ENCODE results near the gene NOTCH2.
"Not testable (repeated sequence)": the region's sequence is repeated elsewhere in the genome, so short reads cannot be mapped to it uniquely, and the experiment has no call there.

The NOTCH2 gene

DNA sequence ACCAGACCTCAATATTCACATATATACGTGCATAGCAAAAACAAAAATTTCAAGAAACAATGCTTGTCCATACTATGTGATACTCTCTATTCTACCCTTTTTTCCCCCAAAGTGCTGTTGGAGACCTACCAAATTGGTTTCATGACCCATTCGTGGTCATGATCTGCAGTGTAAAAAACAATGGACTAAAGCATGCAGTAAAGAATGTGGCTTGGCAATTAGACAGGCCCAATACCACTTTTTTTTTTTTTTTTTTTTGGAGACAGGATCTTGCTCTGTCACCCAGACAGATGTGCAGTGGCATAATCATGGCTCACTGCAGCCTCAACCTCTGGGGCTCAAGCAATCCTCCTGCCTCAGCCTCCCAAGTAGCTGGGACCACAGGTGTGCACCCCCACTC, 21.3 kb downstream of the NOTCH2 start:
- DNase-seq: not testable (repeated sequence)

DNA sequence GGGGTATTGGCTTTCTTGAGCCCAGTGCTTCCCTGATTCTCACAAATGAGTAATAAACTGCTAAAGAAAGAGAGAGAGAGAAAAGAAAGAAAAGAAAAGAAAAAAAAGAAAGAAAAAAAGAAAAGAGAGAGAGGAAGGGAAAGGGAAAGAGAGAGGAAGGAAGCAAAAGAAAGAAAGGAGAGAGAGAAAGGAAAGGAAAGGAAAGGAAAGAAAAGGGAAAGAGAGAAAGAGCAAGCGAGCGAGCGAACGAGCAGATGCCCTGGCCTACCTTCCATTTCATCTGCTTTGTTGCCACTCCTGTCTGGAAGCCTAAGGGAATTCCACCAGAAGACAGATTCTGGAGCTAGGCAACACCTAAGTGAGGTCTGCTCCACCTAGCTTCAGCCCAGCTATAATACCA, 27.7 kb downstream of the NOTCH2 start:
- DNase-seq: not testable (repeated sequence)

DNA sequence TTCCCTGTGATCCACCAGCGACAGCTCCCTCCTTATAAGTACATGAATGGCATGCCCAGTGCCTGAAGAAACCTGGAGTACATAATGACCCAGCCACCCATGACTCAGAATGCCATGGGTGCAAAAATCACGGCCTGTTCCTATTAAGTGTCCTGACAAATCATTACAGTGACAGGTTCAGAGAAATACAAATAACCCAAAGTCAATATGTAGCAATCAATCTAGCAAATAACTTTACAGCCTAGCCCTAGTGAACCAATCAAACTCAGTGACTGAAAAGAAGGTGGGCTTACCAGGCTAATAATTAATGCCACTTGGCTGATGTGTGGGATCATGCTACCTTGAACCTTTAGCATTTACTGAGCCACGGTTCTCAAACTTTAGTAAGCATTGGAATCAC, 37.2 kb downstream of the NOTCH2 start:
- DNase-seq: not testable (repeated sequence)

DNA sequence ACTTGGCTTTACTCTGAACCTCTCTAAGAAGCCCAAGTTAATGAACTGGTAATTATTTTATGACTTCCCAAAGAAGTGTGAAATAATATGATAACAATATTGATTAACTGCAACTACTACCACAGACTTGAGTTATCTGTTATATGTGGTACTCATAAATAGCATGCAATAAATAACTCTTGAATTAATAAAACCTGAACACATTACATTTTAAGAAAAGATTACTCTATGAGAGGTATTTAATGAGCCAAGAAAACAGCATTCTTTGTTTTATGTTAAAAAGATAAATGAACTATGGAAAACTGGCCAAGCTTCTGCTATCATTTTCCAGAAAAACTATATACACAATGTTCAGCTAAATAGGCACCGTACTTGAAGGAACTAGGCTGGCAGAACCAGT, 45.7 kb downstream of the NOTCH2 start:
- DNase-seq: not testable (repeated sequence)

DNA sequence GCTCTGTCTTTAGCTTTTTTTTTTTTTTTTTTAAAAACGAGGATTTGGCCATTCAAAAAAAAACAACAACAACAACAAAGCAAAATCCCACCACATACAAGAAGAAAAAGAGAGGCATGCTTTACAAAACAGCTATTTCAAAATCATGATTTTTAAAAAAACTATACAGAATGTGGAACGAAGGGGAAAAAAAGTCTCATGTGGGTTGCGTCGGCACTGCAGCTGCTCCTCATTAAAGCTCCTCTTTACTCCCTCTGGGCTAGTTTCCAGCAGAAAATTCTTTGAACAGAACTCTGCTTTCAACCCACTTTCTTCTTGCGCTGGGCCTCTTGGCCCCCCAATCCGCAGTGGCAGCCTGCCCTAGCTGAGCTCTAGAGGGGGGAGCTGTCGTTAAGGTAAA, 54.5 kb downstream of the NOTCH2 start:
- not testable (repeated sequence) for DNase-seq

DNA sequence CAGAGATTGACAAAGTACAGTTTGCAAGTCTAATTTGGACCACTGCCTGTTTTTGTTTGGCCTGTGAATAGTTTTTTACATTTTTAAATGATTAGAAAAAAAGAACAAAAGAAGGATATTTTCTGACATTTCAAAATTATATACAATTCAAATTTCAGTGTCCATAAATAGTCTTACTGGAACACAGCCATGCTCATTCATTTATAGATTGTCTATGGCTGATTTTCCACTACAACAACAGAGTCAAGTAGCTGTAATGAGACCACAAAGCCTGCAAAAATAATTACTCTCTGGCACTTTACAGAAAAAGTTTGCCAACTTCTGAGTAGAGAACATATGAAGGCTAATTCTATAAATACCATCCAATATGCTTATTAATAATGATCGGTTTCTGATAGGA, 61.1 kb downstream of the NOTCH2 start:
- DNase-seq: not testable (repeated sequence)

DNA sequence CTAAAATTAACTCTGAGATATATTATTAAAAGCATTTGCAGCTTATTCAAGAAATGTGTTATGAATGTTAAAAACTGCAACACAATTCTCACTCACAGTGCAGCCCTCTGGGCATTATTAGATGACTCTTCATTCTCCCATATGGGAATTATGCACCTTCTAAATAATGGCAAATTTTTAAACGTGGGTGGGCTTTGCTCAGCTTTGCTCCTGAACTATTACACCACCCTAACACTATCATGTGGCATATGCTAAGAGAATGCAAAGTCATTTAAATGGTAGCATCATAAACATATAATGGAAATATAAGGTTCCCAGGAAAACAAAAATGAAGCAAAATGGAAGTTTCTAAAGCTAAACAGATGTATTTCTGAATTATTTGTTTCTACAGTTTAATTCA, 61.6 kb downstream of the NOTCH2 start:
- DNase-seq: not testable (repeated sequence)

DNA sequence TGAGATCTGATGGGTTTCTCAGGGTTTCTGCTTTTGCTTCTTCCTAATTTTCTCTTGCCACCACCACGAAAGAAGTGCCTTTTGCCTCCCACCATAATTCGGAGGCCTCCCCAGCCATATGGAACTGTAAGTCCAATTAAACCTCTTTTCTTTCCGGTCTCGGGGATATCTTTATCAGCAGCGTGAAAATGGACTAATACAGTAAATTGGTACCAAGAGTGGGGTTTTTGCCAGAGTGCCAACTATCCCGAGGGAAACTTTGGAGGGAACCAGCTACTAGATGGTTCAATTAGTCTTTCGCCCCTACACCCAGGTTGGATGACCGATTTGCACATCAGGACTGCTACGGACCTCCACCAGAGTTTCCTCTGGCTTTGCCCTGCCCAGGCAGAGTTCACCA, 68.4 kb downstream of the NOTCH2 start:
- DNase-seq: not testable (repeated sequence)

DNA sequence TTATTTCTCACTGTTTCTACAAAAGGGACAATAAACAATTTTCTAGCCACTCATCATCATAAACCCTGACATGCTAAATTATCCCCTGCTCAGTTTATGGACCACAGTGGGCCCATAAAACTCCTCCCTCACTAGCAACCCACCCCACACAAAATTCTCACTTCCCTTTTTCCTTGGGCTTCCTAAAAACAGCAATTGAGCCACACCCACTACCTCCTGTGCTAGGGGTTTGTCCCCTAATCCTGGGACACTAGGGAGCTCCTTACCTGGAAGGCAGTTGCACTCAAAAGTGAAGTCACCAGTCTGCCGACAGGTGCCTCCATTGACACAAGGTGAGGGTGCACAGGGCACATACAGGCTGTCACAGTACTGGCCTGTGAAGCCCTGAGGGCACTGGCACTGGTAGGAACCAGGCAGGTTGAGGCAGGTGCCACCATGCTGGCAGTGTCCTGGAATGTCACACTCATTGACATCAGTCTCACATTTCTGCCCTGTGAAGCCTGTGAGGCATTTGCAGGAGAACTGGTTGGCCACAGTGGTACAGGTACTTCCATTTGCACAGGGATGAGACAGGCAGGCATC, 72.6 kb downstream of the NOTCH2 start:
- DNase-seq: not testable (repeated sequence)

DNA sequence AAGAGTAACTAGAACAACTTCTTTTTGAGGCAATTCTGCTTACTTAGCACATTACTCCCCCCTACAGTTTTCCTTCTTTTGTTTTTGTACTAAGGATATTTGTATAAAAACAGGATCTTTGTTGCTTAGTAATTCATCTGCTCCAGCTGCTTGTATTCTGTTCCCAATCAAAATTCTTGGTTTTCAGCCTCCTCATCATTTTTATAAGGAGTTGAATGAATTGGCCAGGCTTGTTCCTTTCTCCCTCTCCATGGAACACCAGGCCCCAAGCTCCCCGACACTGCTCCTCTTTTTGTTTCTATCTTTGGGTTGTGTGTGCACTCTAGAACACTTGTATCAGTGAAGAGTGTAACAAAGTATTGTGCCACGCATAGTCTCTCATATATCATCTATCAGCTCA, 73.5 kb downstream of the NOTCH2 start:
- DNase-seq: not testable (repeated sequence)

DNA sequence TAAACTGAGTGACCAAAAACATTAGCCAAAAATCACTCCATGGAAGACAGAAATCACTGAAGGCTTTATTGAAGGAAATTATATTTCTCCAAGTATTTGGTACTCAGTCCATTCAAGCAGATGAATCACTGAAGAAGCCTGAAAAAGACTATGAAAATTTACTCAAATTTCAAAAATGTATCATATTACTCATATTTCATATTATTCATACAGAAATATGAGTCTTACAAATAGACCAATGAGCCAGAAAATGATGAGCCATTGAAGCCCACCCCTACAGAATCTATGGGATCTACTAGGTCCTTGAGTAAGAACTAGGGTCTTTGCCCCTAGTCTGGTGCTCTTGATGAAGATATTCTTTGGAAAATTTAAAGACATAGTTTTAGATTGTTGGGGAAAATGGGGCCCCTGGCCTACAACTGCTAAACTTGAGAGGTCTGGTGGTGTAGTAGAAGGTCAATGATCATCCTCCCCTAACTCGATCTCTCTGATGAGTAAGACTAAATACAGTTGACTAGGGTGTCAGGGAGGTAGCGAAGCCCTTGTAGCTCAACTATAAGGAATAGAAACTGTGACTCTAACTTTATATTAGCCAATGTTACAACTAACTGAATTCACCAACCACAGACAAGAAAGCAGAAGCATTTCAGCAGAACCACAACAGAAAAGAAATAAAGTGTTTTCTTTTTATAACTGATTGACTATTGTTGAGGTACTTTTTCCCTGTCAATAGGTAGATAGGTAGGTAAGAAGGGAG, 81.0 kb downstream of the NOTCH2 start:
- no peak for DNase-seq

DNA sequence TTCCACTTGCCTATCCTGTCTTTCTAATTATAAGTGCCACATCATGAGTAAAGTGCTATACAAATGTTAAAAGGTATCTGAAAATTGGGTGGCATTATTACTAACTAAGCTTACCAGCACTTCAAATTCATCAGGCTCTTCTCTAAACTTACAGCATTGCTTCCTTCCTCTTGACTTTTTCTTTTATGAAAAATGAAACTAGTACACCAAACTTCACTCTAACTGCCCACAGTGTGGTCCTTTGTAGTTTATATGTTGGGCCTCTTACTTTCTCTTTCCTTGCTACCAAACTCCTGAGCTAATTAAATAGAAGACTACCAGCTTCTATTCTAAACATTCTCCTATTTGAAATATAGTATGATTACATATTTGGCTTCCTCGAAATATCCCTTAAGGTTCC, 81.8 kb downstream of the NOTCH2 start:
- DNase-seq: no peak

DNA sequence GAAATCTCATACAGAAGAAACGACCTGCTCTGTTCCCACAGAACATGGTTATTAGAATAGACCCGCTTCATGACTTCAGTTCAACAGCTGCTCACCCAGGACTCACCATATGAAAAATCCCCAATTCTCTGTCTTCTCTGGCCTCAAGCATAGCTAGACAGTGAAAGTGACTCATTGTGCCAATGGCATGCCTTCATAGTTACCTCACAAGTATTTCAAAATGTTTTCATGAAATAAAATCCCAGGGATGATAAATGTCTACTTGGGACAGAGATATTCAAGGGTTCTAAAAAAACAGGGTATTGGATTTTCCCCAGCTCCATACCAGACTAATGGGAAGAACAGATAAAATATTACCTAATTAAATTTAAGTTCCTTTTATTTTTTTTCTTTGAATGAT, 82.3 kb downstream of the NOTCH2 start:
- DNase-seq: no peak

DNA sequence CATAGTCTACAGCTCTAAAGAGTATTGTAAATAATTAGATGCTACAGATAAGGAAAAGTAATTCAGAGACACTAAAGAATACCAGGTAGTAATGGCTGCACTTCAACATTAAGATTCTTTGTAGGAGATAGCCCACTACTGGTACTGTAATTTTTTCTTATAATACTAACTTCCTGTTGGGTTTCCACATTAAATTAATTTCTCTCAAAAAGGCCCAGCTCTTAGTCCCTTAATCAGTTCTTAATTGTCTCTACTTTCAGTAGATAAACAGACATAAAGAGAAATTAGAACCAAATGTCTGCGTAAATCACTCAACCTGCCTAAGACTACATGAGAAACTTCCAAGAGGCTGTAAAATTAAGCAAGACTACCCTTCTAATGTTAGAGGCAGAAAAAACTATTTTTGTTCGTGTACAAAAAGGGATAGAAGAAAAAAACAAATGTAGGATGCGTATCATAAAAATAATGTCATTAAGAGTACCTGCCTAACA, 83.4 kb downstream of the NOTCH2 start:
- no peak for DNase-seq

DNA sequence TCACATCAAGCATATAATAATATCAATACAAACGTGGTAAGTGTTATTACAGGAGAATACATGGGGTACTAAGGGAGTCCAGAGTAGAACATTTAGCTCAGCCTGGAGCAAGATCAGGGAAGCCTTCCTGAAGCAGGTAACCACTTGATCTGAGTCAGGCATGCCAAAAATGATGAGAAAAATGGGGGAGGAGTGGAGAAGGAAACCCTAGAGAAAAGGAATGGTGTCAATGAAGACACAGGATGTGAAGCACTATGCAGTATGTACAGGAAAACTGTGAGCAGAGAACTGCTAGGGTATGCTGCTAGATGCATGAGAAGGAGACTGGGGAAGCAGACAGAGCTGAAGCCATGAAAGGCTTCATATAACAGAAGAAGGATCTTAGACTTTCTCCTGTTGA, 84.7 kb downstream of the NOTCH2 start:
- no peak for DNase-seq

DNA sequence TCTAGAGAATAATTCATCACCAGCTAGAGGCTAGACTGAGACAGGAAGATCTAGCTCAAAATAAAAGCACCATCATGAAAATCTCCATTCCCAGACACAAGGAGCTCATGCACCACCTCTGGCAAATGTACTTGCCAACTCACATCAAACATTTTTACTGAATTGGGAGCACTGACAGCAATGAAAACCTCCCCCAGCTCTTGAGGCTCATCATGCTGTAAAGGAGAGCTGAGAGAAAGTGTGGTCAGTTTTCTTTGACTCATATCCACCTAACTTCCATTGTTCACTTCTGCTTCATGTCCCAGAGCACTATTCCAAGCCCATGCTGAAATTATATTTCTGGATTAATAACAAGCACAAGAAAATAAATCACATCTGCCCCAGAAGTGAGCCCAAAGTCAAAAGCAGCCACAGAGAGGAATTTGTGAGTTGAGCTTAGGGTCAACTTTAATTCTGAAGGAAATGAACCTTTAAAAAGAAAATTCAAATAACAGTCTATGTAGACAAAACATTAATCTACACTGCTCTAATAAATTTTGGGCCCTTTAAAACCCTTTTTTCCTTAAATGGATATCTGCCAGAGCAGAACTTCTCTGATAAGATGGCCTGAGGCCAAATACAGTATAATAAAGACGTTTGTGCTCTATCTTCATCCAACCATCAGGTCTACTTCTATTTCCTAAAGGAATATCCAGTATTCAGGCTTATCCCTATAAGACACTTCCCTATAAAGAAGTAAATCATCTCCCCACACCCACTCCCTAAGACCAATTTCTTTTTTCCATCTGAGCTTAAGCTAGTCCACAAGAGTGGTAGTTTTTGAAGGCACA, 87.3 kb downstream of the NOTCH2 start:
- DNase-seq: no peak

DNA sequence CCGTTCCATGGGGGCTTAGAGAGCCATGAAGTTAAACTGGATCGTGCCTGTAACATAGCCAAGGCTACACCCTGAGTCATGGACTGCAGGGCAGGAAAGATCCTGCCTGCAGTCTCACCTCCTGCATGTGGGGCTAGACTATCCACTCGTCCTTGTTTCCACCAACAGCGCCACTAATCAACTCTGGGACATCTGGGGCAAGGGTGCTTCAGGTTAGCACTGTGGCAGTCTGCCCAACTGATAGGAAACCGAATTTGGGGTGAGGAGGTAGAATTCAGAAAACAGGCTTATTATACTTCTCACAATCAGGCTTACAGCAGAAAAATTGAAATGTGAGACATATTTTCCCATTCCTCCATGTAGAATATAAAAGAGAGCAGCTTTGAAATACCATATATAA, 88.0 kb downstream of the NOTCH2 start:
- DNase-seq: no peak

DNA sequence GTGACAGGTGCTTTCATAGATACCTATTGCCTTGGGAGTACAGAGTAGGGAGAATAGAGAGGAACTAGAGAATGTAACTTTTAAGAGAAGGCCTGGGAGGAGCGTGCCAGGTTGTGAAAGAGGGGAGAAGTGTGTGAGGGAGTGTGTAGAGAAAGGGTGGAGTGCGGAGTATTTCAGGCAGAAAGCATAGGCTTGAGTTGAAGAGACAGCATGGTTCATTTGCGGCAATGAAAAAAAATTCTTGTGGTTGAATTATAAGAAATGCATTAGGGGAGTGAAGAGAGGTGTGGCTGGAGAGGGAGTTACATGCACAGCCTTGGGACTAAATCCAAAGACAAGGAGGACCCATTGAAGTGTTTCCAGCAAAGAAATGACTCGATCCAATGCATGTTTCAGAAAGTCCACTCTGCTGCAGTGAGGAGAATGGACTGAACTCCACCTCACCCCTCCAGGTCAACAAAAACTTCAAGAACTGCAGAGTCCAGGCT, 91.4 kb downstream of the NOTCH2 start:
- DNase-seq: no peak

DNA sequence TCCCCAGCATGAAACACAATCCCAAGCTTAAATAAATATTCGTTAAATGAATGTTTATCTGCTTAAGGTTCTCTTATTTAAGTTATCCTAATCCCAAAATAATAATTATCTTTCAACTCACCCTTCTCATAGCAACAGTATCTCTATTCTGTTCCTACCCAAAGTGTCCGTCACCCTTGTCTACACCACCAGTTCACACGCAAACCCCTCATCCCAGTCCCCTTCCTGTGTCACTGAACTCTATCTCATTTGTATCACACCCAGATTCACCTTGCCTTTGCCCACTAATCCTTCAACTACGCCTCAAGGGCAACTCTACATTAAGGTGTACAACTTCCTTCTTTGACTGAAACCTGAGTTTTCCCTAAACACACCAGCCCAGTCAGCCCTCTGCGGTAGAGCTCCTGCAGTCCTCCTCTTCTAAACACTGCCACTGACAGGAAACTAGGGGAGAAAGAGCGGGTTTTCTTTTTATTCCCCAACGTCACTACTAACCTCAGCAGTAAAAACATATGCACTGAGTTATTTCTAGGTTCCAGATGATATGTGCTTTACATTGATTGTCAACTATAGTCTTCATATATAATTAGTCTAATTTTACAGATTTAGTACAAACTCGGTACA, 92.2 kb downstream of the NOTCH2 start:
- DNase-seq: not testable (repeated sequence)

DNA sequence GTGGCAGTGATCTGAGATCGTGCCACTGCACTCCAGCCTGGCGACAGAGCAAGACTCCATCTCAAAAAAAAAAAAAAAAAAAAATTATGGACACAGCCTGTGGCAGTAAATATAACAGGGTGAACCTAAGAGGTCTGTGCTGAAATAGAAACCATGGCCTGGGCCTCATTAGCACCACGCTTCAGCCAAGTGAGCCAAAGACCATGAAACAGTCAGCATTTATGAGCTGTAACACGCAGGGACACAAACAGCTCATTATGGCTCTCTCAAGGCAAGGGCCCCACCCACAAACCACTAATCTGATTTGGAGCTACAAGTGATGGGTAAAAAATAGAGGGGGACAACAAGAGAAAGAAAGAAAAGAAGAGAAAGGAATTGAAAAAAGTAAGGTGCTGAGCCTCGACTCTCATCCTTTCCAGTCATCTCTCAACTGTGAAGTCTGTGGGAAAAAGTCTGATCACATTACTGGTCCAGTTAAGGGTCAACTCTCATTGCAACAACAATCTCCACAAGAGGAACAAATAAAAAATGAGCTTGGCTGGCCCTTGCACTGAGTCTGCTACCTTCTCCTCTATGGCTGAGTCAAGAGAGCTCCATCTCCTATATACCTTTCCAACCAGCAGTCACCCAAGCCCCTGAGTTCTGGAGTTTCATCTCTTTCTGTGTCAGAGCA, 93.7 kb downstream of the NOTCH2 start:
- DNase-seq: not testable (repeated sequence)

DNA sequence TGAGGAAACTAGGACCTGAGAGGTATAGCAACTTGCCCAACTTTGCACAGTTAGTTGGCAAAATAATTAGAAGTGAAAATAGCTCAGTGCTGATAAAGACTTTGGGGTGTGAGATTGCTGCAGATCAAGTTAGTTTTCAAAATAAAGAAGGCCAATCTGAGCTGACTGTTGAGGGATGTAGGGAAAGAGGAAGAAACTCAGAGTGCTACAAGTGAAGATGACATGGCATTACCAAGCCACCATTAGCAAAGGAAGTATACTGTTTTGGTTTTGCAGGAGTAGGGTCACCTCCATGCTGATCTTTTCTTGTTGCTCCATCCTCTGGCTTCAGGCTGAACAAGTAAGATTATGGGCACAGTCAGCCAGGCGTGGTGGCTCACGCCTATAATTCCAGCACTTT, 94.5 kb downstream of the NOTCH2 start:
- no peak for DNase-seq

DNA sequence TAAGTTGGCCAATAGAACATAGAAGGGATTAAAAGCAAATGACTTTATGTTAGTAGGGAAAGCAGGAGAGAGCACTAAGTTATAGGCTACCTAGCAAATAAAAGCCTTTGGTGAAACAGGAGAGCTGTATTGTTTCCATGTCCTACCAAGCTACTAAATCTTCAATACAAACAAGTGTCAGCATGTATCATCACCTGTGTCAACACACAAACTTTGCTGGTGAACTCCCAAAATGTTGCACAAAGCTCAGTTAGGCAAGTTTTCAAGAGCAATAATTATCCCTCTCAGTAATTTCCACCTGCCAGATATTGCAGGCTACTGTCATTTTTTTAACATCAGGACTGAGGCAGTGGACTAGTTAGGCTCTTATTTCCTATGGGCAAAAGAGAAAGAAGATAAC, 95.4 kb downstream of the NOTCH2 start:
- DNase-seq: no peak

Measured in activated effector memory CD4-positive, alpha-beta T cell treated with anti-CD3 and anti-CD28 coated beads, Interleukin-2, amount 50 U/mL, for 16 hours (primary cell).